Gastrocnemius medialis (tissue), 4 donors: ENCODE results near the gene ITPKC.

Source experiments
- POLR2A ChIP-seq, 2 donors: fragments of 450-650 bp; IDR thresholded peaks; one replicate each; pipeline ENCODE4 v1.6.1; 2017; ENCODE audit warnings: antibody characterized with exemption in 2 of 2, mild to moderate bottlenecking in 2 of 2, moderate library complexity in 2 of 2
- TF ChIP-seq, protein P1 (sequence below), 5 experiments: fragments of 450-650 bp in 3 of 5; fragments of 200-600 bp in 2 of 5; sonication (generic) in 2 of 5; IDR thresholded peaks in 4 of 5; conservative IDR thresholded peaks in 1 of 5; 1 replicate in 4 of 5; 2 replicates in 1 of 5; pipeline ENCODE4 v1.5.1; 2016 to 2019; ENCODE audit warnings: antibody characterized with exemption in 5 of 5, mild to moderate bottlenecking in 3 of 5, moderate library complexity in 3 of 5

DNA sequence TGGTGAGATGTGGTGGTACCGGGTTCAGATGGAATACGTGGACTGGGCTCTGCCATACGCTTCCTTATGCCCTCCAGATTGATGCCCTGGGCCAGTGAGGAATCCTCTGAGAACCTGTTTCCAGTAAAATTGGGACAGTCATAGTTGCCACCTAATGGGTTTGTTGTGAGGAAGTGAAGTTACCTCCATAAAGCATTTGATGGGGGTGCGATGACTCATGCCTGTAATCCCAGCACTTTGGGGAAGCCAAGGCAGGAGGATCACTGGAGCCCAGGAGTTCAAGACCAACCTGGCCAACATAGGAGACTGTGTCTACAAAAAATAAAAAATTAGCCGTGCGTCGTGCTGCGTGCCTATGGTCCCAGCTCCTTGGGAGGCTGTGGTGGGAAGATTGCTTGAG lies 38.9 kb downstream of the ITPKC start:
- TF ChIP-seq, protein P1, sequence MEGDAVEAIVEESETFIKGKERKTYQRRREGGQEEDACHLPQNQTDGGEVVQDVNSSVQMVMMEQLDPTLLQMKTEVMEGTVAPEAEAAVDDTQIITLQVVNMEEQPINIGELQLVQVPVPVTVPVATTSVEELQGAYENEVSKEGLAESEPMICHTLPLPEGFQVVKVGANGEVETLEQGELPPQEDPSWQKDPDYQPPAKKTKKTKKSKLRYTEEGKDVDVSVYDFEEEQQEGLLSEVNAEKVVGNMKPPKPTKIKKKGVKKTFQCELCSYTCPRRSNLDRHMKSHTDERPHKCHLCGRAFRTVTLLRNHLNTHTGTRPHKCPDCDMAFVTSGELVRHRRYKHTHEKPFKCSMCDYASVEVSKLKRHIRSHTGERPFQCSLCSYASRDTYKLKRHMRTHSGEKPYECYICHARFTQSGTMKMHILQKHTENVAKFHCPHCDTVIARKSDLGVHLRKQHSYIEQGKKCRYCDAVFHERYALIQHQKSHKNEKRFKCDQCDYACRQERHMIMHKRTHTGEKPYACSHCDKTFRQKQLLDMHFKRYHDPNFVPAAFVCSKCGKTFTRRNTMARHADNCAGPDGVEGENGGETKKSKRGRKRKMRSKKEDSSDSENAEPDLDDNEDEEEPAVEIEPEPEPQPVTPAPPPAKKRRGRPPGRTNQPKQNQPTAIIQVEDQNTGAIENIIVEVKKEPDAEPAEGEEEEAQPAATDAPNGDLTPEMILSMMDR (IDR thresholded peaks at IDR 0.05 in 4 of 5, conservative IDR thresholded peaks at IDR 0.05 in 1 of 5), result no peak
- TF ChIP-seq POLR2A (IDR thresholded peaks at IDR 0.05), result no peak
